GM12891 (cell line): ENCODE measurements around the gene BDH1.

Source experiments
- PAX5 ChIP-seq: IDR thresholded peaks from 2 replicates; pipeline ENCODE4 v1.6.1; 2011; ENCODE audit warnings: low read length, moderate library complexity, mild to moderate bottlenecking; ENCODE audit not compliant: insufficient read depth, severe bottlenecking
- POLR2A ChIP-seq: IDR thresholded peaks from 2 replicates; pipeline ENCODE4 v1.6.1; 2011; ENCODE audit warnings: low read depth, low read length, control low read depth
- POLR2AphosphoS5 ChIP-seq: IDR thresholded peaks from 2 replicates; pipeline ENCODE4 v1.6.1; 2011; ENCODE audit warnings: low read depth, low read length, control low read depth
- POU2F2 ChIP-seq: IDR thresholded peaks from 2 replicates; pipeline ENCODE4 v1.6.1; 2011; ENCODE audit warnings: low read depth, mild to moderate bottlenecking, control low read depth, low read length, moderate library complexity
- TAF1 ChIP-seq: IDR thresholded peaks from 2 replicates; pipeline ENCODE4 v1.6.1; 2011; ENCODE audit warnings: low read depth, low read length, control low read depth

DNA sequence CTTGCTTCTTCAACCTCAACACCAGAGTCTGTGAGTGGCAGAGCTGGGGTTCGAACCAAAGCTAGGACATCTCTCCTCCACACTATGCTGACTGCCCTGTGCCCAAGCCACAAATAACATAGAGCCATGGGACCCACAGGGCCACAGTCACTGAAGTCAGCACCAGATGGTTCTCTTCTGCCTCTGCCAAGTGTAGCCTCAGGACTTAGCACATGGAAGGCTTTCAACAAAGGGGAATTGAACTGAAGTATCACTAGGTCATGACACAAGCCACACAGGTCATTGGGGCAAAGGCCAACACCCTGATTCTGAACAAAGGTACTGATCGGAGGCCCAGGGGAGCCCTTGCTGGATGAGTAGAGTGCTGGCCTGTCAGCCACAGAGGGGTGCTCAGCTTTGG, 83.6 kb downstream of the BDH1 start:
- TF ChIP-seq POLR2A (no peak), POLR2AphosphoS5 (no peak), TAF1 (no peak), POU2F2 (no peak), PAX5 (no peak)
